Endothelial cell of umbilical vein (primary cell): Measurements from ENCODE around the gene RAB8B. TPM values are rescaled to one million over a fixed set of nuclear protein-coding genes. Genes with fewer than 3 reads are reported as not detected.

ENCODE experiments used
- BruUV-seq: library from RNA; stranded (reverse); fragments of 400-500 nt; replicated peaks from 2 replicates; lab custom pipeline; 2021; lab: Mats Ljungman, UMichigan
- CTCF ChIA-PET: fragments of 300-600, 350-600 bp; sonication (Branson Sonifier 250); formaldehyde crosslinking; loops from one replicate; lab custom pipeline; 2021; ENCODE audit warnings: antibody characterized with exemption, inconsistent platforms; lab: Charles Lee
- POLR2A ChIA-PET: fragments of 300-600, 350-600 bp; sonication (Branson Sonifier 250); formaldehyde crosslinking; loops from one replicate; lab custom pipeline; 2021; ENCODE audit warnings: antibody characterized with exemption, inconsistent platforms; lab: Charles Lee
- DNase-seq: peaks from one replicate; pipeline ENCODE4 v3.0.0-alpha.2; 2011; ENCODE audit warnings: low read depth, low spot score
- FAIRE-seq: peaks from 2 replicates; lab custom pipeline; 2011; peaks lifted over from hg19 to GRCh38; lab: Jason Lieb, UNC
- H2AFZ ChIP-seq: 2 replicates; pipeline ENCODE4 v1.6.0; 2012; ENCODE audit warnings: low read depth, low read length, control low read depth, inconsistent platforms
- H3K27ac ChIP-seq: 2 replicates; pipeline ENCODE4 v1.5.1; 2011; ENCODE audit warnings: low read depth, mild to moderate bottlenecking, control low read depth, low read length, moderate library complexity; ENCODE audit not compliant: insufficient read depth
- H3K27me3 ChIP-seq, 2 experiments: 2 replicates each; pipeline versions ENCODE4 v1.6.0 to v1.6.1; 2011; ENCODE audit warnings: low read length in 2 of 2, mixed read lengths in 1 of 2; ENCODE audit not compliant: control insufficient read depth in 2 of 2, insufficient read depth in 2 of 2
- H3K36me3 ChIP-seq, 2 experiments: 2 replicates in 1 of 2; 3 replicates in 1 of 2; pipeline ENCODE4 v1.5.1; 2011; ENCODE audit warnings: low read length in 2 of 2, mild to moderate bottlenecking in 1 of 2, moderate library complexity in 1 of 2; ENCODE audit not compliant: control insufficient read depth in 2 of 2, insufficient read depth in 2 of 2; ENCODE audit errors: extremely low read depth in 1 of 2
- H3K4me1 ChIP-seq: 3 replicates; pipeline ENCODE4 v1.5.1; 2011; ENCODE audit warnings: mild to moderate bottlenecking, low read length; ENCODE audit not compliant: control insufficient read depth, insufficient read depth; ENCODE audit errors: extremely low read depth
- H3K4me2 ChIP-seq: 2 replicates; pipeline ENCODE4 v1.6.1; 2011; ENCODE audit warnings: low read length, control low read depth, mixed read lengths; ENCODE audit not compliant: insufficient read depth
- H3K4me3 ChIP-seq, 3 experiments: fragments of 200-600 bp in 1 of 3; sonication (generic), shearing (Covaris generic) in 1 of 3; replicated peaks in 1 of 3; 2 replicates each; pipeline ENCODE4 v1.5.1; 2011 to 2016; ENCODE audit warnings: control low read depth in 3 of 3, low read length in 3 of 3, mild to moderate bottlenecking in 2 of 3, inconsistent platforms in 1 of 3, low read depth in 1 of 3, moderate library complexity in 1 of 3; ENCODE audit not compliant: insufficient read depth in 1 of 3
- H3K79me2 ChIP-seq: 2 replicates; pipeline ENCODE4 v1.6.0; 2012; ENCODE audit warnings: low read length, inconsistent platforms; ENCODE audit not compliant: control insufficient read depth, insufficient read depth
- H3K9ac ChIP-seq: replicated peaks from 2 replicates; pipeline ENCODE3; 2011; ENCODE audit warnings: low read length, control low read depth; ENCODE audit not compliant: insufficient read depth; ENCODE audit errors: extremely low read depth
- H3K9me1 ChIP-seq: replicated peaks from 3 replicates; pipeline ENCODE4 v1.6.0; 2011; ENCODE audit warnings: mild to moderate bottlenecking, low read length; ENCODE audit not compliant: control insufficient read depth, insufficient read depth; ENCODE audit errors: extremely low read depth
- H3K9me3 ChIP-seq: replicated peaks from 2 replicates; pipeline ENCODE4 v1.5.1; 2012; ENCODE audit warnings: low read length, inconsistent platforms; ENCODE audit not compliant: control insufficient read depth, insufficient read depth
- H4K20me1 ChIP-seq: replicated peaks from 2 replicates; pipeline ENCODE3; 2011; ENCODE audit warnings: mild to moderate bottlenecking, low read length; ENCODE audit not compliant: control insufficient read depth, insufficient read depth; ENCODE audit errors: extremely low read depth
- EZH2 ChIP-seq: IDR thresholded peaks from 2 replicates; pipeline ENCODE4 v1.6.1; 2012; ENCODE audit warnings: borderline replicate concordance, low read depth, mild to moderate bottlenecking, moderate library complexity, low read length, inconsistent platforms; ENCODE audit not compliant: severe bottlenecking
- FOS ChIP-seq: IDR thresholded peaks from 2 replicates; pipeline ENCODE4 v1.6.1; 2011; ENCODE audit warnings: mild to moderate bottlenecking, low read length, moderate library complexity, borderline replicate concordance; ENCODE audit not compliant: insufficient read depth
- MYC ChIP-seq: IDR thresholded peaks from one replicate; pipeline ENCODE4 v1.6.1; 2011; ENCODE audit warnings: mild to moderate bottlenecking, low read depth, low read length
- POLR2A ChIP-seq: IDR thresholded peaks from 2 replicates; pipeline ENCODE4 v1.6.1; 2012; ENCODE audit warnings: low read depth, mild to moderate bottlenecking, control low read depth, low read length
- POLR2AphosphoS5 ChIP-seq: IDR thresholded peaks from 2 replicates; pipeline ENCODE4 v1.6.1; 2012; ENCODE audit warnings: low read depth, mild to moderate bottlenecking, control low read depth, low read length, moderate library complexity; ENCODE audit not compliant: insufficient read depth
- dilution Hi-C: fragments of 300-500 bp; cut with MboI; formaldehyde crosslinking; loops from one replicate; pipeline ENCODE4 v1.15.0; 2019; ENCODE audit warnings: low sequenced_read_pairs; ENCODE audit not compliant: extremely low pct_ligation_motif_present
- intact Hi-C: fragments of 100-400 bp; cut with micrococcal nuclease; formaldehyde crosslinking; loops from one replicate; pipeline ENCODE4 v1.10.0; 2022
- polyA plus RNA-seq, 4 experiments: library from polyadenylated mRNA; depleted of rRNA in 3 of 4; stranded (reverse) in 3 of 4; unstranded in 1 of 4; fragments of >200 nt; gene quantifications; 2 replicates each; pipeline versions ENCODE4 v1.2.1 to v1.2.3, GENCODE V29; 2011 to 2012; ENCODE audit warnings: missing spikeins in 1 of 4
- total RNA-seq: library from RNA; stranded (reverse); gene quantifications from 2 replicates; pipeline ENCODE4 v1.2.3, GENCODE V29; 2021

Gene RAB8B
- total and polyA plus RNA-seq, 2 donors (not counting 3 experiments of a cell fraction or from before 2014, with no cell fraction given): 10.4 to 52.5 TPM

- Histone ChIP-seq H3K79me2 (no peaks in the 10 kb centered on the region), H2AFZ (peak within 1 kb of the TSS; percentile 89), H3K4me1 (peaks cover 9% of the 10 kb centered on the region), H4K20me1 (no peaks in the 10 kb centered on the region), H3K4me2 (peak within 1 kb of the TSS; percentile 76), H3K4me3 (peak within 1 kb of the TSS; percentile 68 to 85 (median 73)), H3K27ac (peak within 1 kb of the TSS; percentile 33), H3K36me3 (no peaks in the 10 kb centered on the region), H3K9ac (peak within 1 kb of the TSS; percentile 90), H3K9me1 (no peaks in the 10 kb centered on the region), H3K9me3 (no peaks in the 10 kb centered on the region), H3K27me3 (no peaks in the 10 kb centered on the region)
- CTCF ChIA-PET: interaction anchor here (0.7 to 3.8 kb wide), 10 partner anchors 10 to 229 kb away, joined by 3 to 12 read pairs (median 4); partner anchors contain the start of gene RPS27L
- DNase-seq (peak; percentile 75), FAIRE-seq (peak; percentile 58)
- BruUV-seq: no TSS peak
- POLR2A ChIA-PET: interaction anchor here (0.7 kb wide), 3 partner anchors 32 to 166 kb away, joined by 4 to 5 read pairs (median 4); no protein-coding TSS in a partner anchor
- intact Hi-C loops (loop anchor here (1.0 to 2.0 kb wide), 4 partner anchors 32 to 155 kb away; partner anchors contain the start of genes RAB8B and RPS27L), dilution Hi-C loops (no loop called here)
- TF ChIP-seq EZH2 (no peak), MYC (no peak), POLR2A (peak; percentile 83), POLR2AphosphoS5 (peak; percentile 77), FOS (no peak)
Observed at GRCh38 chr15:63277038-63277892, 87.9 kb downstream of the RAB8B start, which contains the start of gene APH1B. Gene APH1B, plus strand, starts transcription at chr15:63277605. Its CDS starts 19 bp downstream, at chr15:63277624.
